ENCODE measurements around the gene ENTHD1. TPM values are rescaled to one million over a fixed set of nuclear protein-coding genes. Genes with fewer than 3 reads are reported as not detected.

ENTHD1 gene
- total RNA-seq, 2 donors from 2014 or later: not detected

DNA sequence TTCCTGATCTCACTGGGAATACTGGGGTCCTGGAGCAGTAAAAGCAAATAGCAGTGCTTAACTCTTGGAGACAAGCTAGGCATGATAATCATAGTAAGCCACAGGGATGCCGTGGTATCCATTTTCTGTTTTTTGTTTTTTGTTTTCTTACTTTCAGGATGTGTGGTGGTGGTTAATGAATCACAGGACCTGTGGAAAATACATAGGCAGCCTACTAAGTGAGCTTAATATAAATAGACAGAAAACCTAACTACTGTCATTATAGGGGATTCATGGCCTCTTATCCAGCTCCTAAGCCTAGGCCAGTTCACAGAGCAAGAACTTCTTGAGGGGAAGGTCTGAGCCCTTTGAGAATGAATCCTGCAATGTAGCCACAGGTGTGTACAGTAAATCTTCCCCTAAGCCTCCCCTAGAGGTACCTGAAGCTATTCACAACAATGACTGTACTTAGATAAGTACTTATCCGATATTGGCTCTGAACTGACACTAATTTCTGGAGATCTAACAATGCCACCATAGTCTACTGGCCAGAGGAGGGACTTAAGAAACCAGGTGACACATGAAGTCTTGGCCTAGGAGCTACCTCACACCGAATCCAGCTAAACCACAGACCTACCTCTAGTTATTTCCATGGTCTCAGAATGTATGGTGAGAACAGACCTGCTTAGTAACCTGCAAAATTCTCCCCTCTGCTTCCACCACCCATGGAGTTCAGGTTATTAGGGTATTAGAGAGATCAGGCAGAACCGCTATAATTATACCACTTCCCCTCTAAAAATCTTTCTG is 83.6 kb downstream of the ENTHD1 start:
- H3K4me3 ChIP-seq: no peak overlapping the region
- no peaks in the 10 kb centered on the region for H3K9me3 ChIP-seq
- H3K36me3 ChIP-seq: no peaks in the 10 kb centered on the region
- DNase-seq: no peak
- TF ChIP-seq, protein P1, sequence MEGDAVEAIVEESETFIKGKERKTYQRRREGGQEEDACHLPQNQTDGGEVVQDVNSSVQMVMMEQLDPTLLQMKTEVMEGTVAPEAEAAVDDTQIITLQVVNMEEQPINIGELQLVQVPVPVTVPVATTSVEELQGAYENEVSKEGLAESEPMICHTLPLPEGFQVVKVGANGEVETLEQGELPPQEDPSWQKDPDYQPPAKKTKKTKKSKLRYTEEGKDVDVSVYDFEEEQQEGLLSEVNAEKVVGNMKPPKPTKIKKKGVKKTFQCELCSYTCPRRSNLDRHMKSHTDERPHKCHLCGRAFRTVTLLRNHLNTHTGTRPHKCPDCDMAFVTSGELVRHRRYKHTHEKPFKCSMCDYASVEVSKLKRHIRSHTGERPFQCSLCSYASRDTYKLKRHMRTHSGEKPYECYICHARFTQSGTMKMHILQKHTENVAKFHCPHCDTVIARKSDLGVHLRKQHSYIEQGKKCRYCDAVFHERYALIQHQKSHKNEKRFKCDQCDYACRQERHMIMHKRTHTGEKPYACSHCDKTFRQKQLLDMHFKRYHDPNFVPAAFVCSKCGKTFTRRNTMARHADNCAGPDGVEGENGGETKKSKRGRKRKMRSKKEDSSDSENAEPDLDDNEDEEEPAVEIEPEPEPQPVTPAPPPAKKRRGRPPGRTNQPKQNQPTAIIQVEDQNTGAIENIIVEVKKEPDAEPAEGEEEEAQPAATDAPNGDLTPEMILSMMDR (IDR thresholded peaks at IDR 0.05): no peak
- H3K9ac ChIP-seq (ENCODE audit: low read depth in 2 of 2, low read length in 2 of 2): no peak overlapping the region
- H3K27me3 ChIP-seq: no peaks in the 10 kb centered on the region
- no peak overlapping the region for H3K27ac ChIP-seq
- intact Hi-C loops (cut with DNase I): no loop called here
- no peaks in the 10 kb centered on the region for H3K4me1 ChIP-seq

DNA sequence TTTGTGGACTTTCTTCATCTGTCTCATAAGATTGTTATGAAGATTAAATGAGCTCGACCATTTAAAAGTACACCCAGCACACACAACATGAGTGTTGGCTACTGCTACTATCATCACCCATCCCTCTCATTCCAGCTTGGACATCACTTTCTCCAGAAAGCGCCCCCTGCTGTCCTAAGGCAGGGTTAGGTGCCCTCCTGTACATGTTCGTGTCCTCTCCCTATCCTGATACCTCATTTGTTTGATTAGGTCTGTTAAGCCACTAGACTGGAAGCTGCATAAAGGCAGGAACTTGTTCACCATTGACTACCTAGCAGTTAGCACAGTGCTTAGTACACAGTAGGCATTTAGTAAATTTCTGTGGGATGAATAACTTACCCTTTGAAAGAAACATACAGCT is 85.5 kb downstream of the ENTHD1 start:
- no peaks in the 10 kb centered on the region for H3K27me3 ChIP-seq
- H3K4me3 ChIP-seq: no peak overlapping the region
- TF ChIP-seq, protein P1 (IDR thresholded peaks at IDR 0.05): peak; percentile 47
- H3K36me3 ChIP-seq: no peaks in the 10 kb centered on the region
- H3K4me1 ChIP-seq: no peaks in the 10 kb centered on the region
- intact Hi-C loops (cut with DNase I): no loop called here
- peak; percentile 56 for DNase-seq
- H3K9ac ChIP-seq (ENCODE audit: low read depth in 2 of 2, low read length in 2 of 2): no peak overlapping the region
- no peak overlapping the region for H3K27ac ChIP-seq
- H3K9me3 ChIP-seq: no peaks in the 10 kb centered on the region

DNA sequence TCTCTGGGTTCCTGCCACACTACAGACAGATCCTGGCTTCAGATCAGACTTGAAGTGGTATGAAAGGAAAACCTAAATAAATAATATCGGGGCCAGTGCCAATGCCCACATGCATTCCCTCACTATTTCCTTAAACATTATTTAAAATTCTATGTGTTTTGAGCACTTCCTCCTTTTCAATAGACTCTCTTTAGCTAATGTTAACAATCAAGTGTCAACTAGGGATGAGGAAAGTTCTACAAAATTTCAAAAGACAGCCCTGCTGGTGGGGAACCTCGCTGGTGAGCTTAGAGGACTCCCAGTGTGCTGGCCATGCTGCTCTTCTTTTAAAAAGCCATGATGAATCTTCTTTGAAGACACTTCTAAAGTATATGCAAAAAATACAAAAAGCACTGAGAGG is 87.5 kb downstream of the ENTHD1 start:
- H3K27ac ChIP-seq: no peak overlapping the region
- no peak overlapping the region for H3K9ac ChIP-seq (ENCODE audit: low read depth in 2 of 2, low read length in 2 of 2)
- intact Hi-C loops (cut with DNase I): no loop called here
- no peak for DNase-seq
- H3K27me3 ChIP-seq: no peaks in the 10 kb centered on the region
- no peaks in the 10 kb centered on the region for H3K36me3 ChIP-seq
- no peaks in the 10 kb centered on the region for H3K9me3 ChIP-seq
- TF ChIP-seq, protein P1 (IDR thresholded peaks at IDR 0.05): no peak
- H3K4me3 ChIP-seq: no peak overlapping the region
- H3K4me1 ChIP-seq: no peaks in the 10 kb centered on the region

DNA sequence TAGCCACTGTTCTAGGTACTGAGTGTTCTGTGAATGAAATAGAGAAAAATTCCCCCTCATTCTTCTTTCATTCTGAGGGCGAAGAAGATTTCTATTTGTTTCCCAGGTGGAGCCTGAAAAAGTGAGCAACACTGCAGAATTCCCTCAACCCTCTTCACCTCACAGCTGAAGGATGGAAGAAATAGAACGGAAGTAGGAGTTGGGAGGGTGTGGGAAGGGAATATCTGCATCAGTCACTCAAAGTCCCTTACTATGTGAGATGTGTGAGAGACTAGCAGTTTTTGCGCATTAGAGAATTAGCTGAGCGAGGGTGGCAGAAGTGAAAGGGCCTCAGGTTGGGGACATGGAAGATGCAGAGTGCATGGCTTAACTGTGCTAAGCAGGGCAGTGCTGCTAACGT is 88.4 kb downstream of the ENTHD1 start:
- DNase-seq: no peak
- H3K36me3 ChIP-seq: no peaks in the 10 kb centered on the region
- no peaks in the 10 kb centered on the region for H3K27me3 ChIP-seq
- no peak overlapping the region for H3K9ac ChIP-seq (ENCODE audit: low read depth in 2 of 2, low read length in 2 of 2)
- H3K9me3 ChIP-seq: no peaks in the 10 kb centered on the region
- TF ChIP-seq, protein P1 (IDR thresholded peaks at IDR 0.05): no peak
- intact Hi-C loops (cut with DNase I): no loop called here
- H3K4me1 ChIP-seq: no peaks in the 10 kb centered on the region
- no peak overlapping the region for H3K27ac ChIP-seq
- H3K4me3 ChIP-seq: no peak overlapping the region

DNA sequence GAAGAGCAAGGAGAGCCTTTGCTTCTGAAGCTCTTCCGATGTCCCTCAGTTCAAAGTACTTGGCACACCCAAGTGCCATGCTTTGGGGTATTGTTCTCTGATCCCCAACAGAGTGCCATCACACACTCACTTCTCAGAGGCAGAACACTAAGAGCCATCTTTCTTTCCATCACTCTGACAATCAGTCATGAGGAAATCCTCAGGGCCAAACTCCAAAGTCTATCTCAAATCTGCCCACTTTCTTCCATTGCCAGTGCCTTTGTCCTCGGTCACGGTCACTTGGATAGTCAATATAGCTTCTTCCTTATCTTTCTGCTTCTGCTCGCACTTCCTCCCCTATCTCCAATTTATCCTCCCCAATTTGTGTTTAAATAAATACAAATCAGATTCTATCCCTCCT is 90.9 kb downstream of the ENTHD1 start:
- intact Hi-C loops (cut with DNase I): no loop called here
- Histone ChIP-seq H3K36me3 (no peaks in the 10 kb centered on the region), H3K9ac (ENCODE audit: low read depth in 2 of 2, low read length in 2 of 2) (no peak overlapping the region), H3K9me3 (no peaks in the 10 kb centered on the region), H3K4me1 (no peaks in the 10 kb centered on the region), H3K27ac (no peak overlapping the region), H3K27me3 (no peaks in the 10 kb centered on the region), H3K4me3 (no peak overlapping the region)
- TF ChIP-seq, protein P1 (IDR thresholded peaks at IDR 0.05): no peak
- DNase-seq: no peak

Measured in colonic mucosa (tissue), 4 donors.